ENCODE results near the gene MICAL2. TPM values are rescaled to one million over a fixed set of nuclear protein-coding genes. Genes with fewer than 3 reads are reported as not detected.

The MICAL2 gene
- total RNA-seq, 1 donor = 156 TPM

DNA sequence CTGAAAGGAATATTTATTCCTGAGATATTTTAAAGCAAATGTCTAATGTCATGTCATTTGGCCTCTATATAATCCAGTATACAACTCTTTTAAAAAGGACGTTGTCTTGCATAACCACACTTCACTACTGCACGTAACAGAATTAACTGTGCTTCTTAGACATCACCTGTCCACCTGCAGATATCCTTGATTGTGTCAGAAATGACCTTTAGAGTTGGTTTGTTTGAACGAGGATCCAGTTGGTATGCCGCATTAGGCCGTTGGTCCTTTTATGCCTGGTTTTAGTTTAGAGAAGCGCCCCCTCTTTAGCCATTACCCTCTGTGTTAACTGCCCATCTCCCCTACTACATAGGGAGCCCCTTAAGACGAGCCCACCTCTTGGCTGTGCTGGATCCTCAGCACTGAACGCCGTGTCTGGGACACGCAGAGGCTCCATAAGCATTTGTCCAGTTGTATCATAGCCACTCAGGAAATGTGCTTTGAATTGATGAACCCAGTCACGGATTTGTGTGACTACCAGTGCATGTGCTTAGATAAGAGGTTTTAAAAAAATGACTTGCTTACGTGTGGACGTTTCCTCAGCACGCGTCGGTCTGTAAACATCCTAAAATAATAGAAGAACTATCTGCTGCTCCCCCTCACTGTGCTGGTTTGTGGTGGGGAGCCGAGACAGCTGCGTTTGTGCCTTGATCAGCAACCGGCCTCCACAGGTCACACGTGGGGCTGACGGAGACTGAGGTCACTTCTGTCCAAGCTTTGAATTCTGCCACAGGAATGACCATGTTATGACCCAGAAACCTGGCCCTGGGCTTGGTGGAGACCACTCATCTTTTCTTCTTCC is 4.0 kb downstream of the MICAL2 start:
- Histone ChIP-seq H3K79me2 (ENCODE audit: insufficient read depth, low read length) (peaks cover 92% of the 10 kb centered on the region), H4K20me1 (ENCODE audit: insufficient read depth, low read length) (peaks cover 43% of the 10 kb centered on the region), H3K4me1 (ENCODE audit: insufficient read depth, low read length) (peaks cover 75% of the 10 kb centered on the region), H3K9me3 (ENCODE audit: low read depth, low read length) (no peaks in the 10 kb centered on the region), H2AFZ (ENCODE audit: low read length) (no peak overlapping the region), H3K4me3 (ENCODE audit: insufficient read depth, low read length) (peak overlapping the region; percentile 91), H3K36me3 (ENCODE audit: insufficient read depth, low read length) (peaks cover 60% of the 10 kb centered on the region), H3K27me3 (ENCODE audit: insufficient read depth, low read length) (no peaks in the 10 kb centered on the region), H3K4me2 (ENCODE audit: insufficient read depth, low read length) (peak overlapping the region; percentile 88), H3K27ac (ENCODE audit: low read depth, low read length) (peak overlapping the region; percentile 94)
- TF ChIP-seq, protein P1, sequence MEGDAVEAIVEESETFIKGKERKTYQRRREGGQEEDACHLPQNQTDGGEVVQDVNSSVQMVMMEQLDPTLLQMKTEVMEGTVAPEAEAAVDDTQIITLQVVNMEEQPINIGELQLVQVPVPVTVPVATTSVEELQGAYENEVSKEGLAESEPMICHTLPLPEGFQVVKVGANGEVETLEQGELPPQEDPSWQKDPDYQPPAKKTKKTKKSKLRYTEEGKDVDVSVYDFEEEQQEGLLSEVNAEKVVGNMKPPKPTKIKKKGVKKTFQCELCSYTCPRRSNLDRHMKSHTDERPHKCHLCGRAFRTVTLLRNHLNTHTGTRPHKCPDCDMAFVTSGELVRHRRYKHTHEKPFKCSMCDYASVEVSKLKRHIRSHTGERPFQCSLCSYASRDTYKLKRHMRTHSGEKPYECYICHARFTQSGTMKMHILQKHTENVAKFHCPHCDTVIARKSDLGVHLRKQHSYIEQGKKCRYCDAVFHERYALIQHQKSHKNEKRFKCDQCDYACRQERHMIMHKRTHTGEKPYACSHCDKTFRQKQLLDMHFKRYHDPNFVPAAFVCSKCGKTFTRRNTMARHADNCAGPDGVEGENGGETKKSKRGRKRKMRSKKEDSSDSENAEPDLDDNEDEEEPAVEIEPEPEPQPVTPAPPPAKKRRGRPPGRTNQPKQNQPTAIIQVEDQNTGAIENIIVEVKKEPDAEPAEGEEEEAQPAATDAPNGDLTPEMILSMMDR (IDR thresholded peaks at IDR 0.05; ENCODE audit: extremely low read depth, low read depth, low read length) = no peak
- DNase-seq (ENCODE audit: insufficient read length, low spot score, missing footprints) = no peak

DNA sequence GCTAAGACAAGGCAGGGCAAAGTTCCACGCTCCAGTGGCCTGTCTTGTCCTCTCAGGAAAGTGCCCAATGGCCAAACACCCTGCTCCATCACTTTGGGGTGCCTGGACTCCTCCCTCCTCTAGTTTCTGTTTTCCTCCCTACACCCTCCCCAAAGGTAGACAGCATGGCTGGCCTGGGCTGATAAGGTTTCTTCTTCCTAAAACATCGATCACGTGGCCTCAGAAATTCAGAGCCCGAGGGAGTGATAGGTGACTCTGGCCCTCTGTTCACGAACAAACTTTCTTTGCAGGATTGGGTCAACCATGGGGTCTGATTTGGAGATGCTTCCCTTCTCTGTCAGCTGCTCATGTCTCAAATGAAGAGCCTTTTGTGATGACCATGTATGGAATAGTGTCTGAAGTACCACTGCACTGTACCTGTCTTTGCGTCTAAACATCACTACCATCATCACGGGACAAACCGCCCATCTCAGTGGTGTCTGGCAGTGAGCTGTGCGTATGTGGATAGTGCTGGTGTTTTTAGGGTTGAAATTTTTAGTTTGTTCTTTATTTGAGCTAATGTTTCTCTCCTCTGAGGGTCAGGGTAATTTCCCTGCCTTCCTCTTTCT is 6.1 kb downstream of the MICAL2 start:
- Histone ChIP-seq H3K27me3 (ENCODE audit: insufficient read depth, low read length) (no peaks in the 10 kb centered on the region), H4K20me1 (ENCODE audit: insufficient read depth, low read length) (peaks cover 61% of the 10 kb centered on the region), H3K4me1 (ENCODE audit: insufficient read depth, low read length) (peaks cover 81% of the 10 kb centered on the region), H3K36me3 (ENCODE audit: insufficient read depth, low read length) (peaks cover 79% of the 10 kb centered on the region), H3K4me2 (ENCODE audit: insufficient read depth, low read length) (no peak overlapping the region), H3K79me2 (ENCODE audit: insufficient read depth, low read length) (peaks cover 100% of the 10 kb centered on the region), H3K9me3 (ENCODE audit: low read depth, low read length) (no peaks in the 10 kb centered on the region), H3K27ac (ENCODE audit: low read depth, low read length) (peak overlapping the region; percentile 62), H2AFZ (ENCODE audit: low read length) (no peak overlapping the region), H3K4me3 (ENCODE audit: insufficient read depth, low read length) (no peak overlapping the region)
- no peak for DNase-seq (ENCODE audit: insufficient read length, low spot score, missing footprints)
- TF ChIP-seq, protein P1 (IDR thresholded peaks at IDR 0.05; ENCODE audit: extremely low read depth, low read depth, low read length) = no peak

DNA sequence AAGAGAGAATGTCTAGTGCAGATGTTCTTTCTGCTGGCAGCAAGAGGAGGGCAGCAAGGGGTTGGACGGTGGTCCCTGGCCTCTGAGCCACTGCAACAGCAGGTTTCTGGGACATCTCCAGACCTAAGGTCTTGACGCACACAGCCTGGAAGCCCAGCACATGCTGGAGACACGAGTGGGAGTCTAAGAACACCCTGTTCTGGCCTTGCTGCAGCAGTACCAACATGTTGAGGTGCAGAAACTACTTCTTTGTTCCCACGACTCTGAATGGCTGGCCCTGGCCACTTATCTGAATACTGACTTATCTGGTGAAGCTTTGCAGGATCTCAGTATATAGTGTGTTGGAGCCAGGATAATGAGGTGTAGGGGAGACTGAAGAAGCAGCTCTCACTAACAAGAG is 6.8 kb downstream of the MICAL2 start:
- Histone ChIP-seq H3K4me1 (ENCODE audit: insufficient read depth, low read length) (peaks cover 76% of the 10 kb centered on the region), H3K4me2 (ENCODE audit: insufficient read depth, low read length) (no peak overlapping the region), H3K27me3 (ENCODE audit: insufficient read depth, low read length) (no peaks in the 10 kb centered on the region), H4K20me1 (ENCODE audit: insufficient read depth, low read length) (peaks cover 59% of the 10 kb centered on the region), H3K27ac (ENCODE audit: low read depth, low read length) (peak overlapping the region; percentile 62), H3K36me3 (ENCODE audit: insufficient read depth, low read length) (peaks cover 86% of the 10 kb centered on the region), H3K79me2 (ENCODE audit: insufficient read depth, low read length) (peaks cover 100% of the 10 kb centered on the region), H3K4me3 (ENCODE audit: insufficient read depth, low read length) (no peak overlapping the region), H2AFZ (ENCODE audit: low read length) (no peak overlapping the region), H3K9me3 (ENCODE audit: low read depth, low read length) (no peaks in the 10 kb centered on the region)
- TF ChIP-seq, protein P1 (IDR thresholded peaks at IDR 0.05; ENCODE audit: extremely low read depth, low read depth, low read length) = no peak
- DNase-seq (ENCODE audit: insufficient read length, low spot score, missing footprints) = no peak

DNA sequence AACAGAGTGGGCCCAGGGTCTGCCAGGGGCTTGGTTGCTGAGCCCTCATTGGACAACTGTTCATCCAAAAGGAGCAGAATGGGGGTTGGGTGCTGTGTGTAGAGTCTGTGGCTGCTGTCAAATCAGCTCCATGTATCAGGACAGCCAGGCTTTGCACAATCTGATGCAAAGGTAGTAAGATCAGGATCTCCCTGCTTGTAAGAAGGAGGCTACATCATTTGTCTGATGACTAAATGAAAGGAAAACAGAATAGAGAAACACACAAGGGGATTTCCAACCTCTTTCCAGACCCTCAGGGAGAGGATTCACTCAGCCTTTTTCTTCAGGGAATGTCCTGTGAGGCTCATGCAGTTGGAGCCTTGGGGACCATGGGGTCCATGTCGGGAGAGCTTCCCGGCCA is 7.2 kb downstream of the MICAL2 start:
- Histone ChIP-seq H3K36me3 (ENCODE audit: insufficient read depth, low read length) (peaks cover 88% of the 10 kb centered on the region), H2AFZ (ENCODE audit: low read length) (no peak overlapping the region), H3K27ac (ENCODE audit: low read depth, low read length) (peak overlapping the region; percentile 62), H3K4me3 (ENCODE audit: insufficient read depth, low read length) (no peak overlapping the region), H3K9me3 (ENCODE audit: low read depth, low read length) (no peaks in the 10 kb centered on the region), H3K4me1 (ENCODE audit: insufficient read depth, low read length) (peaks cover 76% of the 10 kb centered on the region), H3K79me2 (ENCODE audit: insufficient read depth, low read length) (peaks cover 100% of the 10 kb centered on the region), H4K20me1 (ENCODE audit: insufficient read depth, low read length) (peaks cover 60% of the 10 kb centered on the region), H3K4me2 (ENCODE audit: insufficient read depth, low read length) (no peak overlapping the region), H3K27me3 (ENCODE audit: insufficient read depth, low read length) (no peaks in the 10 kb centered on the region)
- DNase-seq (ENCODE audit: insufficient read length, low spot score, missing footprints) = no peak
- TF ChIP-seq, protein P1 (IDR thresholded peaks at IDR 0.05; ENCODE audit: extremely low read depth, low read depth, low read length) = no peak

Data from osteoblast (primary cell).